RWPE1 (cell line): ENCODE data around the gene CTNNBL1.

ENCODE experiments used
- CTCF ChIA-PET: fragments of 350-600 bp; sonication (Branson Sonifier 250); formaldehyde crosslinking; extraction: SDS; loops from one replicate; lab custom pipeline; 2021; lab: Yijun Ruan, JAX
- POLR2A ChIA-PET: fragments of 400-600 bp; formaldehyde crosslinking; extraction: SDS; loops from one replicate; lab custom pipeline; 2020; ENCODE audit warnings: antibody characterized with exemption; ENCODE audit not compliant: low non-redundant PET; lab: Yijun Ruan, JAX
- DNase-seq: peaks from one replicate; pipeline ENCODE4 v3.0.0; 2012; ENCODE audit warnings: low spot score
- H3K27ac ChIP-seq: fragments of 450-650 bp; 2 replicates; pipeline ENCODE4 v1.5.1; 2017
- CTCF ChIP-seq: fragments of 450-650 bp; conservative IDR thresholded peaks from 2 replicates; pipeline ENCODE4 v1.5.1; 2017; ENCODE audit warnings: low read depth, mild to moderate bottlenecking

The CTNNBL1 gene

DNA sequence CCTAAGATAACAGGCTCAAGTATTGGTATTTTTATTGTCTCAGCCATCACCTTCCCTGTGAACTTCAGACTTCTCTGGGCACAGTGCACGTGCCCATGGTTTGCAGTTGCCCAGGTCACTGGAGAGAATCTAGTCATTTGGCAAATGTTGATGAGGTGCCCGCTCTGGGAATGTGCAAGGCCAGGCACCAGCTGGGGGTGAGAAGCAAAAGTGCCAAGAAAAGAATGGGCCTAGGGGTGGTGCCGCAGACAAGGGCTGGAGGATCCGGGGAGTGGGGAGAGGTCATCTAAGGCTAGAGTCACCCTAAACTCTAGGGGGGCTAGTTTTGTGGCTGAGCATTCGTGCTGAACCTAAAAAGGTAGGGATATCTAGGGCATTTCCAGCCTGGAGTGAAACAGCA, 152.0 kb downstream of the CTNNBL1 start:
- DNase-seq: no peak
- H3K27ac ChIP-seq: no peak overlapping the region
- ChIA-PET POLR2A (no interaction called here), CTCF (interaction anchor here (0.8 kb wide), 1 partner anchor 342 kb away, joined by 3 read pairs; no protein-coding TSS in a partner anchor)
- no peak for TF ChIP-seq CTCF

- DNase-seq: no peak
- H3K27ac ChIP-seq: no peak overlapping the region
- no peak for TF ChIP-seq CTCF
- CTCF ChIA-PET: no interaction called here
- POLR2A ChIA-PET: no interaction called here
Measured at GRCh38 chr20:37846573-37846972, 152.7 kb downstream of the CTNNBL1 start.

- no peak overlapping the region for H3K27ac ChIP-seq
- POLR2A ChIA-PET: no interaction called here
- DNase-seq: no peak
- CTCF ChIA-PET: interaction anchor here (0.6 kb wide), 1 partner anchor 14 kb away, joined by 3 read pairs; no protein-coding TSS in a partner anchor
- TF ChIP-seq CTCF: no peak
Measured at GRCh38 chr20:37848706-37849105, 154.9 kb downstream of the CTNNBL1 start.

DNA sequence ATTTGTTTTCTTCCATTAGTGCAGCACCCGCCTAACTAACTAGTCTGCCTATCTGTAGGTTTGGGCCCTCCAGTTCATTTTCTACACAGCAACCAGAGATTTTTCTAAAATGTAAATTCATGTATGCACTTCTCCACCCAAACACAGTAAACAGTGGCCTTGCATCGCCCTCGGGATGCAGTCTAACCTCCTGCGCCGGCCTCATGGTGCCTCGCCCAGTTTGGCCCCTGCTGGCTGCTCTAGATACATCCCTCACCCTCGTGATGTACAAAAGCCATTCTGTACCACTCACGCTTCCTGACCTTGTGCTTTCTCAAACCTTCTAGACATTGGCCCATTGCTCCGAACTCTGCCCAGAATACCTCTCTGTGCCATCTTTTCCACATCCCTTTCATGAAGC, 155.3 kb downstream of the CTNNBL1 start:
- POLR2A ChIA-PET: no interaction called here
- no peak for DNase-seq
- no peak overlapping the region for H3K27ac ChIP-seq
- TF ChIP-seq CTCF: no peak
- CTCF ChIA-PET: interaction anchor here (0.6 to 1.1 kb wide), 2 partner anchors 14 to 167 kb away, joined by 3 to 4 read pairs; no protein-coding TSS in a partner anchor

DNA sequence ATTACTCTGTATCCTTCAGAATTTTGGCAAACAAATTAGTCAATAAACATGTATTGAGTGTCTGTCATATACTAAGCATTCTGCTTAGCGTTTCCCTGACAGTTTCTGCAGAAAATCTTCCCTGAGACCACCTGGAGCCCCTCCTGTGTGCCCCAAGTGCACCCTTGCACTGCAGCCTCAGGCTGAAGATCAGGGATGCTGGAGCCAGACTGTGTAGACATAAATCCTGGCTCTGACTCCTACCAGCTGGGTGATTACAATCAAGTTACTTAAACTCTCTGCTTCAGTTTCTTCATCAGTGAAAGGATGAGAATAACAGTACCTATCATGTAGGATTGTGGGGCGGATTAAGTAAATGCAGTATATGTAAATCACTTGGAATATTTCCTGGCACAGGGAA, 155.7 kb downstream of the CTNNBL1 start:
- POLR2A ChIA-PET: no interaction called here
- TF ChIP-seq CTCF: no peak
- H3K27ac ChIP-seq: no peak overlapping the region
- DNase-seq: no peak
- CTCF ChIA-PET: interaction anchor here (0.6 to 1.1 kb wide), 3 partner anchors 14 to 168 kb away, joined by 3 to 4 read pairs (median 4); no protein-coding TSS in a partner anchor

GRCh38 chr20:37850036-37850592, 156.3 kb downstream of the CTNNBL1 start:
- POLR2A ChIA-PET: no interaction called here
- no peak for DNase-seq
- TF ChIP-seq CTCF: no peak
- H3K27ac ChIP-seq: no peak overlapping the region
- CTCF ChIA-PET: interaction anchor here (0.7 to 1.1 kb wide), 3 partner anchors 25 to 426 kb away, joined by 4 read pairs; no protein-coding TSS in a partner anchor
